ENCODE results near the gene CKM. TPM values are rescaled to one million over a fixed set of nuclear protein-coding genes. Genes with fewer than 3 reads are reported as not detected.

The CKM gene
- total RNA-seq (10 to 100 TPM in 1 of 5 donors, 1 to 10 TPM in 2, not detected in 2; 4.1 to 10.8 (median 6.2) TPM), polyA plus RNA-seq (10 to 100 TPM; 10.9 to 58.5 (median 11.3) TPM)
- long read RNA-seq, donor 1, transcript CKM-201 (8 exons, 1,657 nt), result major isoform, 6 of 6 reads
- long read RNA-seq, donor 1, partial matches to known transcripts, result 0 of 6 reads
- long read RNA-seq, donor 1, other reads (novel, unspliced or antisense), result 0 of 6 reads
- long read RNA-seq, donor 2, partial matches to known transcripts, result 0 of 2 reads
- long read RNA-seq, donor 2, other reads (novel, unspliced or antisense), result 0 of 2 reads
- long read RNA-seq, donor 3, transcript CKM-201 (8 exons, 1,657 nt), result major isoform, 14 of 14 reads
- long read RNA-seq, donor 3, partial matches to known transcripts, result 0 of 14 reads
- long read RNA-seq, donor 3, other reads (novel, unspliced or antisense), result 0 of 14 reads
- long read RNA-seq, donor 4, result 0 reads
- long read RNA-seq, donor 5, transcript CKM-201 (8 exons, 1,657 nt), result major isoform, 9 of 9 reads
- long read RNA-seq, donor 5, partial matches to known transcripts, result 0 of 9 reads
- long read RNA-seq, donor 5, other reads (novel, unspliced or antisense), result 0 of 9 reads
- long read RNA-seq, donor 6, transcript CKM-201 (8 exons, 1,657 nt), result major isoform, 52 of 70 reads
- long read RNA-seq, donor 6, partial matches to known transcripts, result 13 of 70 reads
- long read RNA-seq, donor 6, other reads (novel, unspliced or antisense), result 5 of 70 reads
- long read RNA-seq, donor 7, partial matches to known transcripts, result 0 of 1 reads
- long read RNA-seq, donor 7, other reads (novel, unspliced or antisense), result 0 of 1 reads
- long read RNA-seq, donor 8, transcript CKM-201 (8 exons, 1,657 nt), result major isoform, 18 of 30 reads
- long read RNA-seq, donor 8, partial matches to known transcripts, result 12 of 30 reads
- long read RNA-seq, donor 8, other reads (novel, unspliced or antisense), result 0 of 30 reads
- long read RNA-seq, donor 9, transcript CKM-201 (8 exons, 1,657 nt), result major isoform, 11 of 16 reads
- long read RNA-seq, donor 9, partial matches to known transcripts, result 5 of 16 reads
- long read RNA-seq, donor 9, other reads (novel, unspliced or antisense), result 0 of 16 reads
- long read RNA-seq, donor 10, partial matches to known transcripts, result 0 of 1 reads
- long read RNA-seq, donor 10, other reads (novel, unspliced or antisense), result 0 of 1 reads

GRCh38 chr19:45322744-45323281, at the start of gene CKM:
TSS of gene CKM (minus strand) at chr19:45322875. CDS start at chr19:45319713, 3,162 bp downstream.
- 41 to 53% (median 48%) methylated on average over 11 to 15 of the region's 15 CpGs for WGBS, 5 donors
- DNase-seq, result peak in 1 of 2 donors; percentile 40
- H3K36me3 ChIP-seq, result no peaks in the 10 kb centered on the region
- TF ChIP-seq POLR2A (IDR thresholded peaks at IDR 0.05), result no peak
- TF ChIP-seq CTCF (IDR thresholded peaks at IDR 0.05), result no peak
- no peak for TF ChIP-seq EP300 (IDR thresholded peaks at IDR 0.05)
- TF ChIP-seq POLR2AphosphoS5 (IDR thresholded peaks at IDR 0.05), result no peak
- H3K27ac ChIP-seq, result peak within 1 kb of the TSS in 3 of 5 donors; percentile 40 to 68 (median 52)
- H3K9me3 ChIP-seq, result no peaks in the 10 kb centered on the region
- intact Hi-C loops (cut with DNase I; ENCODE audit: low total_unique reads), result no loop called here
- H3K4me1 ChIP-seq, result peaks cover 9 to 28% (median 20%) of the 10 kb centered on the region in 4 donors
- H3K27me3 ChIP-seq, result peaks cover 0 to 55% (median 25%) of the 10 kb centered on the region in 3 donors
- H3K4me3 ChIP-seq, result peak within 1 kb of the TSS; percentile 16 to 39 (median 32)

GRCh38 chr19:45370410-45371204, 47.9 kb upstream of the CKM start, which contains the start of gene ERCC2:
TSS of gene ERCC2 (minus strand) at chr19:45370573. CDS start at chr19:45370540, 33 bp downstream.
- Histone ChIP-seq H3K4me1 (peaks cover 6 to 23% (median 17%) of the 10 kb centered on the region in 4 donors), H3K36me3 (peaks cover 0 to 7% (median 2%) of the 10 kb centered on the region in 4 donors), H3K9me3 (no peaks in the 10 kb centered on the region), H3K27me3 (no peaks in the 10 kb centered on the region), H3K27ac (peak within 1 kb of the TSS in 4 of 5 donors; percentile 51 to 84 (median 82)), H3K4me3 (peak within 1 kb of the TSS; percentile 66 to 99 (median 97))
- WGBS, 5 donors, result 3 to 10% (median 4%) methylated on average over 16 to 55 of the region's 55 CpGs
- intact Hi-C loops (cut with DNase I; ENCODE audit: low total_unique reads), result no loop called here
- TF ChIP-seq CTCF (IDR thresholded peaks at IDR 0.05) (no peak), POLR2AphosphoS5 (IDR thresholded peaks at IDR 0.05) (peak in 2 of 3 donors; percentile 83 to 85)
- DNase-seq, result peak; percentile 100

- TF ChIP-seq CTCF (IDR thresholded peaks at IDR 0.05) (no peak), EP300 (IDR thresholded peaks at IDR 0.05) (no peak), POLR2AphosphoS5 (IDR thresholded peaks at IDR 0.05) (no peak), POLR2A (IDR thresholded peaks at IDR 0.05) (no peak)
- peaks cover 0 to 25% (median 20%) of the 10 kb centered on the region in 4 donors for H3K36me3 ChIP-seq
- peaks cover 6 to 23% (median 17%) of the 10 kb centered on the region in 4 donors for H3K4me1 ChIP-seq
- no peak overlapping the region for H3K4me3 ChIP-seq
- no peaks in the 10 kb centered on the region for H3K9me3 ChIP-seq
- no peak for DNase-seq
- intact Hi-C loops (cut with DNase I; ENCODE audit: low total_unique reads), result no loop called here
- WGBS, 5 donors, result 89 to 95% (median 93%) methylated on average over 9 to 11 of the region's 11 CpGs
- no peaks in the 10 kb centered on the region for H3K27me3 ChIP-seq
- no peak overlapping the region for H3K27ac ChIP-seq
Measured at GRCh38 chr19:45368737-45369340, 46.2 kb upstream of the CKM start.
